Activated T-helper 1 cell treated with anti-CD3 and anti-CD28 coated beads, Interleukin-2, amount 50 U/mL, for 16 hours (primary cell): Measurements from ENCODE around the gene IQCH.
A peak's percentile ranks its signal among the peaks of the same experiment; 100 is the strongest.

Experiments used
- DNase-seq, 2 donors: peaks; one replicate each; pipeline ENCODE4 v3.0.0-alpha.2; 2020; ENCODE audit warnings: low read depth in 1 of 2, low spot score in 1 of 2

Gene IQCH

DNA sequence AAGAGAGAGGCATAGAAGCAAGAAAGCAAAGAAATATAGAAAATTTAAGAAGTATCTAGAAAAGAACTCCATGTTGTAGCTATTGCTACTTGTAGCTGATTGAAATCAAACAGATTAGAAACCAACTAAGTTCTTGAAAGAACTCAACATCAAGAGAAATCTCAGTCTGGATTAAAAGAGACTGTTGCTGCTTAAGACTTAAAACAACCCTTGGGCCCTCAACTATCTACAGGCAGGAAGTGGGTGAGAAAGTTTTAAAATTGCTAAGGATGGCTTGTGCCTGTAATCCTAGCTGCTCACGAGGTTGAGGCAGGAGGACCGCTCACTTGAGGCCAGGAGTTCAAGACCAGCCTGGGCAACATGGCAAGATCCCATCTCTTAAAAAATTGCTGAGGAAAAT is 227.1 kb downstream of the IQCH start:
- no peak for DNase-seq

DNA sequence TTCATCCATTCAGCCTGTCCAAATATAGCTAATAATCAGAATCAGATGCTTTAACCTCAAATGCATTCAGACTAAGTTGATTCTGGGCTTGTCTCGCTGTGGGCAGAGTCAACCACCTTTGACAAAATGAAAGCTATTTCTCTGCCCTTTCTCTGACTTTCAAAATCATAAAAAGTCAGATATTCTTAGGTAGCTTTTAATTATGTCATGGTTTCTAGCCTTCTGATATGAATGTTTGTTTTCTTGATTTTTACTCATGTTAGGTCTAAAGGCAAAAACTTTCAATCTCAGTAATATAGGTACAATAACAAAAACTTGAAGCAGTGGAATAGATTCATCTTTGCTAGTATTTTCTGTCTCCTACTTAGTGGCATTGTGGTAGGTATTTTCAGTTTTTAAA is 241.0 kb downstream of the IQCH start:
- no peak for DNase-seq

DNA sequence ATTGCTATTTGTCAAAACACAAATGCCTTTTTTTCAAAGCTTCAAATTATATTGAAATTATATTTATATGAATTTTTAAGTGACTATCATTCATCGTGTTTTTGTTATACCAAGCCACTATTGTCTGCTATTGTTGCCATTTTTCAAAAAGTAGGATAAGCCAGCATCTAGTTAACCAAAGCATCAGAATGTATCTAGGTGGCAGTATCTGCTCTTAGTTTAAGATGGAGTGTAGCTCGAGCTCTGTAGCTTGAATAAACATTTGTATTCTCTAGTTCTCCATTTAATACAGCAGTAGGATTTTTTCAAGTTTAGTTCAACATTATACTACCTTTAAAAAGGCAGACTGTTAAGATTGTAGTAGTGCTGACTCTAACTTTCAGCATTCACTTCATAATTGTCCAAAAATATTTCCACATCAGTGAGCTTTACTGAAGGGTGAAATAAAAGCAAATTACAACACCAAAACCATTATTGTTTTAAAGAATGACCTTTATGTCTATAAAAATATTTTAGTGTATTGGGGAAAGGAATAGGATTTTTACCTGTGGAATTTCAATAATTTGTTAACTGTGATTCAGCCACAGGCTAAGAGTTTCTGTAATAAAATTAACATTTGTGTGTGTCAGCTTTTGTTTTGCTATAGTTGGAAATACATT is 246.7 kb downstream of the IQCH start:
- no peak for DNase-seq

DNA sequence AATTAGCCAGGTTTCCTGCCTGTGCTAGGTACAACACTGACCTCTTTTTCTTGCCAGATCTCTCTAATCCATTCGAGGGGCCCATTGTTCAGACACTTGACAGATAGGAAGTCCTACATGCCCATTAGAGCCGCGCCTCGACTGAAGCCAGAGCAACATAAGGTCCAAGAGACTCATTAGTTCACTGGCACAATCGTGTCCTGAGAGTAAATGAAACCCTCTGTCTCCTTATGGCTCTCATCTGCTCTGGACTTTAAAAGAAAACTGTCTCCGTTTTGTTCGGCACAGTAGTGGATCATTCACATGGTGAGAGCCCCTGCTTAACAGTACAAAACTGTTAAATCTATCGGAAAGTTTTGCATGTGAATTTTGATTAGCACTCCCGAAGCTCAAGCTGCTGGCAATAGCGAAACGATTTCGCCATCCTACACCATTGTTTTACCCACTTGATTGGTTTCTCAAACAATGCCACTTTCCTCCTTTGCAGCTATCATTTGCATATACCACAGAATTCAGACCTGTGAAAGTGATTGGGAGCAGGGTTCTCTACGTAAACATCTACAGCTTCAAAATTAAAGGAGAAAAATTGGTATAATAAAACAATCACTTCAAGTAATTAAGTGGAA is 247.4 kb downstream of the IQCH start:
- no peak for DNase-seq

DNA sequence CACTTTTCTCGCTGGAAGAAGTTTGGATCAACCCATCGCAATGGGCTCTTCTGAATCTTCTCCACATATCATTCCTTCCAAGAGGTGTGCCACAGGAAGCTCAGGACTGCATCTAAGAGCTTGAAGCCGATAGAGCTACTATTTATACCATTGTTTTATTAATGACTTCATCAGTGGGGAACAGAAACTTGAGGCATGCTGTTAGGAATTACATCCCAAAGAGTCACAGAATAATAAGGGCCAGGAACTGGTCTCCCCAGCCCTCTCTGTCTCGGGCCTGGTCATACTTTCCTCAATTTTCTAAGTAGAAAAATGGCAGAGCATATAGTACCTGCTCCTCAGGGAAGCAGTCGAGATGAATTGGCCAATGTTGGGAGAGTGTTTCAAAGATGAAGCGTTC is 249.5 kb downstream of the IQCH start:
- DNase-seq: no peak

DNA sequence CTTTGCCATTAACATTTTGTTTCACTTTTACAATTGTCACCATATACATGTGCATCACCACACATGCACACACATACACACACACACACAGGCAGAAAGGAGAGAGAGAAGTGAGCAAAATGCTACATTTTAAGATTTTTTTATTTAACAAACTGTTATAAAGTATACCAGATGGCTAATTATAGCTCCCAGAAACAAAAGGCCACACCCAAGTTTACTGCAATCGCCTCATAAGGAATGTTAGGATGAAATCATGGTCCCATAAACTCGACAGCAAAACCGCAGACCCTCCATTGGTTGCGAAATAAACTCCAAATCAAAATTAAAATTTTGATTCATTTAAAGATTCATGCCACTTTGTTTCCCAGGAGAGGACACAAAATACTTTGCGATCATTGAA is 250.2 kb downstream of the IQCH start:
- no peak for DNase-seq

DNA sequence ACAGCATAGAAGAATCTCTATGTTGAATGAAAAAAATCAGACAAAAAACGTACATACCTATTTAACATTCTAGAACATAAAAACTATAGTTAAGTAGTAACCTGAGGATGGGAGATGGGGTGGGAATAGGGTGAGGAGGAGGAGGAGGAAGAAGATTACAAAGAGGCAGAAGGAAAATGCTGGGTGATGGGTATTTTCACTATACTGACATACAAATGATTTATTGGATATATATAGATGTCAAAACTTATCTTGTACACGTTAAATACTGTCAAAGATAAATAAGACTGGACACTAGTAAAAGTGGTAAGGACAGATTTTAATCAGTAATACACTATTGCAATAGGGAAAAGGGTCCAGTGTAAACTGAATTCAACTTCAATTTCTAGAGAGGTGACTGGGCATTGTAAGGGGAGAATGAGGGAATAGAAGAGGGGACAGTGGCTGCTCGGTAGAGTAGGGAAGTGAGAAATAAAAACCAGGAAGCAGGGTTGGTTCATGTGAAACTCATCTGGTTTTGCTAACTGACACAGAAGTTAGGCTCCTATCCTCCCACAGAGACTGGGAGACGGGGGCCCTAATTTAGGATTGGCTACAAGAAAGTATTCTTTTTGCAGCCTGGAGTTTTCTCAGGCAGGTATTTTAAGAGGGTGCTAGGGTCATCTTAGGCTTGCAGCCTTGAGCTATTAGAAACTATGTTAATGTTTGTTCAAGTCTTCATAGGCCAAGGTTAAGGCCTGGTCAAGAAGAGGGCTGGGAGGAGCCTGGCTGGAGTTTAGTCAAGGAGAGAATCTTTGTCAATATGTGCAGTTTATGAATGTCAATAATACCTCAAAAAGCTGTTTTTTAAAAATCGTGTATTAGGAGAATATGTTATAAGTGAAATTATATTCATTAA is 251.3 kb downstream of the IQCH start:
- no peak for DNase-seq

DNA sequence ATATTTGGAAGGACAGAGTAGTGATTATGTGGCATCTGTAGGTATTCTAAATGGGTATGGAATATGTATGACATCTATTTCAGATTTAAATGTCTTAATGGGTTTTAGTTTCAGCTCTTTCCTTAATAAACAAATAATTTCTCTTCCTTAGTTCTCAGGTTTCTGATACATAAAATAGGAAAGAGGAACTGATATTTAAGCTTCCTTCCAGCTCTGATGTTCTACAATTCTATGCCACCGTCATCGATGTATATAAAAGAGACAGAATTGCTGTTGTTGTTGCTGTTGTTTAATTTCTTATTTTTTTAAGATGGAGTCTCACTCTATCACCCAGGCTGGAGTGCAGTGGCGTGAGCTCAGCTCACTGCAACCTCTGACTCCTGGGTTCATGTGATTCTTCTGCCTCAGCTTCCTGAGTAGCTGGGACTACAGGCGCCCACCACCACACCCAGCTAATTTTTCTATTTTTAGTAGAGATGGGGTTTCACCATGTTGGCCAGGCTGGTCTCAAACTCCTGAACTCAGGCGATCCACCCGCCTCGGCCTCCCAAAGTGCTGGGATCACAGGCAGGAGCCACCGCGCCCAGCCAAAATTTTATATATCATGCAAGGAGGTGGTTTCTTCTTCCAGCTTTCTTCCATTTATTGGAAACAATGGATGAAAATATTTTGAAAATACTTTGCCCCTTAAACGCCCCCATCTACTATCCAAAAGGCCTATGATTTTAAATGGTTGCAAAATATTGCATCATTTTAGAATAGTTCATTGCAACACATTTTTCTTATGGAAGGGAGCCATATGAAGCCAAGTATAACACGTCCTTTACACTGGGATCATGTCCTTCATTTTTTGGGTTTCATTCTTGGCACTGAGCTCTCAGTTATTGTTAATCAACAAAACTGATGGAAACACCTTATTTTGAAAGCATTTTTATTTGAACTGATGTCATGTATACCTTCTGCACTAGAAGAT is 252.5 kb downstream of the IQCH start:
- DNase-seq: no peak

DNA sequence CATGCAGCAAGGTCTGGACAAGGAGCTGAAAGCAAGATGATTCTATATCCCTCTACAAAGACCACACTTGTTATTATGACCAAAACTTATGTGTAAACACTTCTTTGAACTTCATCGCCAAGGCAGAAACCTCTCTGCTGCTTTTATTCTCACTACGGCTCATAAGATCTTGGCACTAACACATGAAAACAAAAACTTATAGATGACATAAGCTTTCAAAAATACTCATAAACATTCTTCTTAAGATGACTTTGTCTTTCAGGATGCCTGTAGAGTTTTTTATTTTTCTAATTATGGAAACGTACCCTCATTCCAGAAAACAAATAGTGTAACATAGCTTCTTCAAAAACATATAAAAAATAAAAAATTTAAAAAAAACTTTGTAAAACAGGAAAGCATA is 253.8 kb downstream of the IQCH start:
- DNase-seq: no peak

DNA sequence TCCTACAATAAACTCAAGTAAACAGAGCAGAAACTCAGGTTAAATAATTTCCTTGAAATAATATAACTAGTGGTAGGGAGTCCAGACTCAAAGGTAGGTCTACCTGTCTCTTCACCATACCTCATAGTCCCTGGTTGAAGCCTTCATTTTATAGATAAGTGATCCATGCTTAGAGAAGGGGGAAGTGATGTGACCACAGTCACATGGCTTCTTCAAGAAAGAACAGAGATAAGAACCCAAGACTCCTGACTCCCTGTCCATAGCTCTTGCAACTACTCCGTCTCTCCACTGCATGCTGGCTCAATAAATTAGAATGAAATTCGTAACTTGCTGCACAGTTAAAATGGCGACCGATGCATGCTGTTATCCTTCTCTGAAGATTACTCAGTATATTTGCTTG is 255.3 kb downstream of the IQCH start:
- DNase-seq: no peak

DNA sequence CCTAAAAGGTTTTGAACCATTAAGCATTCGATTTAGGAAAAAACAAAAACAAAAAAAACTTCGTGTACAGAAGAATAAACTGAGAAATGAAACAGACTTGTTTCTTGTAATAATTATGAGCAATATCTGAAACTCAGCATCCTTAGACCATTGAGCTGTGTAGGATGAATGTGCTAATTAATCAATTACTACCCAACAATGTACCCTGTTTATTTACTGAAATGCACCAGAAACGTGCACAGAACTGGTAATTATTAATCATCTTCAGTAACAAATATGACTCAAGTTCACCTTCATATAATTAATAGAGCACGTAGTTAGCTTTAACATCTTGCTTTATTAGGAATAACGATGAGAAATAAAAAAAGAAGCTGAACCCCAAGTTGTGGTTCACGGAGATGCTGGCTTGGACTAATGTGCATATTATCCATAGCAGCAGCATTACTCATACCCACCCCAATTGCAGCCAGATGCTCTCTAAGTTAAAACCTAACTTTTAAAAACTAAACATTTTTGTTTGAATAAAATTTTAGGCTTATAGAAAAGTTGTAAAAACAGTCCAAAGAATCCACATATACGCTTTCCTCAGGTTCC is 256.1 kb downstream of the IQCH start:
- no peak for DNase-seq

DNA sequence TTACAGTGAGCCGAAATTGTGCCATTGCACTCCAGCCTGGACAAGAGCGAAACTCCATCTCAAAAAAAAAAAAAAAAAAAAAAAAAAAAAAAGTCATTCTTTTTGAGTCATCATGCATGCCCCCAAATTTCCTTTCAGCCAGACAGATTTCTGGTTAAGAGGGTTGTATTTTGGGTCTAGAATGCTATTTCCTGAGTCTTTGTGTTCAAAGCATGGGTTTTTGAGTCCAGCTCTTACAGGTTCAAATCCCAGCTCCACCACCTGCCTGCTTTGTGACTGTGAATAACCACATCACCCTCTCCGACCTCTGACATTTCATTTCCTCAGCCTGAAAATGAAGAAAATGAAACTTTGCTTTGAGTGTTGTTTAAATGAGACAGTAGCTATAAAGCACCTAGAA is 257.0 kb downstream of the IQCH start:
- DNase-seq: no peak

DNA sequence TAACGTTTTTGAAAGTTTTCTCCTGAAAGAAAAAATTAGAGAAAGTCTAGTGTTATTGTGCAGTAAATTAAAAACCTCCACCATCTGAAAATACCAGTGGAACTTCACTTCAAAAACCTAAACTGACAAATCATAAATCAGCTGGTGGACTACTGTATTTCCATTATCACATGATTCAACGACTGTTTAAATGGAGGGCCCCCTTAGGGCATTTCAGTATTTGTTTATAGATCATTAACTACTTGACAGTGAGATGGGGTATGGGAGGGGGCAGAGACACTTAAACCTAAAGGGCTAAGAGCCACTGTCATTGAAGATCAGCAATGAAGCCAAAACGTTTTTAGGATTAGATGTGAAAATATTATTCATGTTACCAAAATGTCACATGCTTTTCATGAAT is 257.6 kb downstream of the IQCH start:
- no peak for DNase-seq

DNA sequence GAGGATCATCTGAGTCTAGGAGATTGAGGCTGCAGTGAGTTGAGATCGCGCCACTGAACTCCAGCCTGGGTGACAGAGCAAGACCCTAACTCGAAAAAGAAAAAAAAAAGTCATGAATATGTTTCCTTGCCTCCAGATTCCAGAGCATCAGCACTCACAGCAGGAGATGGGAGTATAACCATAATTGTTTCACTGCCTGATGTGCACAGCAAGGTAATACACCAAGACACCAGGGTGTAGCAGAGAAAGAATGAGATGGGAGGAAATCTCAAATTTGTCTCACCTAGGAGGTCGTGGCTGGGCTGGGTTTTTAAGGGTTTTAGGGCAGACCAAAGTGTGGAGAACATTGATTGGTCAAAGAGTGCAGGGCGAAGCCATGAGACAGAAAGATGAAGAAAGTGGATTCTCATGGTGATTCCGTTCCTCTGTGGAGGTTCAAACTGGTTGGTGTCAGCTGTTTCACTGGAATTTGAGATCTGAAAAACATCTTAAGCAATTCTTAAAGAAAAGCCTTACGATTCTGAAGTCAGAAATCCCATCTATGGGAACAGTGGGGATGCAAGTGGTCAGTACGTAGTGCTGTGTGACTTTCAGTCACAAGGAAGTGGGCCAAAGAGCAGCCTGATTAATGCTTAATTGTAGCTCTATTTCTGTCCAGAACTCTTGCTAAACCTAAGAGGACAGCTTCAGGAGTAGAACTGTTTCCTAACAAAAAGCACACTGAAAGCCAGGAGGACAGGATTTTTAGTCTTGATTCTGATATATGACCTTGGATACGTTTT is 258.5 kb downstream of the IQCH start:
- no peak for DNase-seq

DNA sequence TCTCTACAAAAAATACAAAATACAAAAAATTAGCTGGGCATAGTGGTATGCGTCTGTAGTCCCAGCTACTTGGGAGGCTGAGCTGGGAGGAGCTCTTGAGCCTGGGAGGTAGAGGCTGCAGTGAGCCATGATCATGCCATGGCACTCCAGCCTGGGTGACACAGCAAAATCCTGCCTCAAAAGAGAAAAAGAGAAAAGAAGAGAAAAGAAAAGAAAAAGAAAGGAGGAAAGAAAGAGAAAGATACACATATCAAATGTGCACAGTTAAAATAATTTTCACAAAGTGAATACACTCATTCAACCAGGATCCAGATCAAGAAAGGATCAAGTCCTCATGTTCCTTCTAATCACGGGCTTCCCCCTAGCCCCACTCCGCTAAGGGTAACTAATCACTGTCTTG is 260.5 kb downstream of the IQCH start:
- no peak for DNase-seq

DNA sequence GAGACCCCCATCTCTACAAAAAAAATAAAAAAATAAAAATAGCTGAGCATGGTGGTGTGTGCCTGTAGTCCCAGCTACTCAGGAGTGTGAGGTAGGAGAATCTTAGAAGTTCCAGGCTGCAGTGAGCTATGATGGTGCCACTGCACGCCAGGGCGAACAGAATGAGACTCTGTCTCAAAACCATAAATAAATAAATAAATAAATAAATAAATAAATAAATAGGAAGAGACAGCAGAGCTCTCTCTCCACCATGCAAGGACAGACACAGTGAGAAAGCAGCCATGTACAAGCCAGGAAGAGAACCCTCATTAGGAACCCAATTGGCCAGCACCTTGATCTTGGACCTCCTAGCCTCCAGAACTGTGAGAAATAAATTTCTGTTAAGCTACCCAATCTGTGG is 261.0 kb downstream of the IQCH start:
- no peak for DNase-seq

DNA sequence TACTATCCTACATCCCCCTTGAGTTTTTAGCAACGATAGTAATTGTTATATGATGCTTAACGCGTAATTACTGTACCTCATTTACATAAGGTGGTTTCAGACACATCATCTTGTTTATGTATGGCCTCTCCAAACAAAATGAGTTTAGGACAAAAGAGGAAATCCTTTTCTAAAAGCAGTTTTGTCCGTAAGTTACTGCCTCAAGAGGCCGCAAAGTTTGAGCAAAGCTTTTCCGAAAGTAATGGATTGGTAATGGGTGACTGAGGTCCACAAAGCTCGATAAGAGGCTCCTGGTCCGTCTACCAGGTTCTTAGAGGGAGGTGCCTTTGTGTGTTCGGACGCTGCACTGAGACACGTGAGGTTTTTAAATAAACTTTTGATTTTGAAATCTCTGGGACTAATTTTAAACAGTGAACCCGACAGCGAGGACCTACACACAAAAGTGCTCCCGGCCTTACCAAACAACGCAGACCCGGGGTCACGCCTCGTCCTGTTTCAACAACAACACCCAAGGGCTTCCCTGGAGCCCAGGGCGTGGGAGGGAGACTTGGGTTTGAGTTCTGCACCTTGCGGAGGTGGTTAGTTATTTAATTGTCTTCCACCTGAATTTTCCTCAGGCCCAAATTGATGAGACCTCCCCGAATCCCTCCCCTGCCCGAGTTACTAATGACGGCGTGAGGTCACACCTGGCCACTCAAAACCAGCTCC is 265.9 kb downstream of the IQCH start:
- no peak for DNase-seq

DNA sequence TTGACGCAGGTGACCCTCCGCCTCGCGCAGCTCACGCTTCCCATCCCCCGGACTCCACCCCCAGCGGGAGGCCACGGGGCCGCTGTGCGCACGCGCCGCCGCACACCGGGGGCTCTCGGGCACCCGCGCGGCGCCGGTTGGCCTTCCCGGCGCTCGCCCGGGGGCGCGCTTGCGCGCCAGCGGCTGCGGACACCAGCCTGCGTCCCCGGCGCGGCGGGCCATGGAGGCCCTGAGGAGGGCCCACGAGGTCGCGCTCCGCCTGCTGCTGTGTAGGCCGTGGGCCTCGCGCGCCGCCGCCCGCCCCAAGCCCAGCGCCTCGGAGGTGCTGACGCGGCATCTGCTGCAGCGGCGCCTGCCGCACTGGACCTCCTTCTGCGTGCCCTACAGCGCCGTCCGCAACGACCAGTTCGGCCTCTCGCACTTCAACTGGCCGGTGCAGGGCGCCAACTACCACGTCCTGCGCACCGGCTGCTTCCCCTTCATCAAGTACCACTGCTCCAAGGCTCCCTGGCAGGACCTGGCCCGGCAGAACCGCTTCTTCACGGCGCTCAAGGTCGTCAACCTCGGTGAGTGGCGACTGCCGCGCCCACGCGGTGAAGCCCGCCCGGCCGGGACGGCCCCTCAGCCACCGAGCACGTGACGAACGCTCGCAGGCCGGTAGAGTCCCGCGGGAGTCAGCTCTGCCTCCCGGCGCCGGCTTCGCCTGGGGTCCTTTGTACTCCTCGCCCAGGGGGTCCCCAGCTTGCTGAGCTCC is 266.6 kb downstream of the IQCH start, which contains the start of gene C15orf61:
Gene C15orf61, plus strand, starts transcription at position 103 of the 754 bp plus-strand sequence. Its CDS starts 118 bp downstream, at position 221.
- DNase-seq: peak; percentile 64 to 77
